ENCODE measurements around the gene PRICKLE3. TPM values are rescaled to one million over a fixed set of nuclear protein-coding genes. Genes with fewer than 3 reads are reported as not detected.
A peak's percentile ranks its signal among the peaks of the same experiment; 100 is the strongest.

The PRICKLE3 gene
- polyA plus RNA-seq, 3 donors = 4.4 to 22.3 (median 5.4) TPM

DNA sequence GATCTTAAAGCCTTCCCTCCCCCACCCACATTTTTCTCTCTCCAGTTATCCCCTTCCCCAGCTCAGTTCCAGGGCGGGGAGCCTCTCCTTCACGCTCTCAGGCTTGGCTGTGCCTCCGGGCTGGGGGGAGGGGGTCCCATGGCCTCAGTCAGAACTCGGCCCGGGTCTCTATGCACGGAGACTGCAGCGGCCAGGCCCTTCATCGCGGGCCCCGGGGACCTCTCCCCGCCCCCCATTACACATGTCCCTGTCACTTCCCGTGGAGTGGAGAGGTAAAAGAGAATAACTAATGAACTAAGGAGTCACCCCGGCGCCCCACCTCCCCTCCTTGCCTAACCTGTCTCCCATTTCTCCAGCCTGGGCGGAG lies 838 bp upstream of the PRICKLE3 start:
- no peak for DNase-seq
- H3K79me2 ChIP-seq (ENCODE audit: insufficient read depth, low read length) = peaks cover 13% of the 10 kb centered on the region
- peaks cover 0 to 10% (median 0%) of the 10 kb centered on the region in 3 donors for H3K27me3 Mint-ChIP-seq (ENCODE audit: low read depth in 3 of 3)
- H2AFZ ChIP-seq (ENCODE audit: insufficient read depth, low read depth, low read length, poor library complexity, severe bottlenecking) = no peak overlapping the region
- no peak overlapping the region for H3K27ac ChIP-seq (ENCODE audit: low read depth in 1 of 2, low read length in 2 of 2)
- intact Hi-C loops (cut with micrococcal nuclease) = no loop called here
- peaks cover 6 to 17% of the 10 kb centered on the region in 2 donors for H3K36me3 ChIP-seq (replicated peaks in 1 of 2; ENCODE audit: control insufficient read depth in 1 of 2, insufficient read depth in 2 of 2, low read length in 2 of 2)
- H3K4me1 Mint-ChIP-seq = peaks cover 52% of the 10 kb centered on the region
- no CpG with 5 or more reads among the region's 15 CpGs for WGBS (ENCODE audit: insufficient coverage)
- H3K36me3 Mint-ChIP-seq = peaks cover 12 to 18% of the 10 kb centered on the region in 2 donors
- TF ChIP-seq, protein P1, sequence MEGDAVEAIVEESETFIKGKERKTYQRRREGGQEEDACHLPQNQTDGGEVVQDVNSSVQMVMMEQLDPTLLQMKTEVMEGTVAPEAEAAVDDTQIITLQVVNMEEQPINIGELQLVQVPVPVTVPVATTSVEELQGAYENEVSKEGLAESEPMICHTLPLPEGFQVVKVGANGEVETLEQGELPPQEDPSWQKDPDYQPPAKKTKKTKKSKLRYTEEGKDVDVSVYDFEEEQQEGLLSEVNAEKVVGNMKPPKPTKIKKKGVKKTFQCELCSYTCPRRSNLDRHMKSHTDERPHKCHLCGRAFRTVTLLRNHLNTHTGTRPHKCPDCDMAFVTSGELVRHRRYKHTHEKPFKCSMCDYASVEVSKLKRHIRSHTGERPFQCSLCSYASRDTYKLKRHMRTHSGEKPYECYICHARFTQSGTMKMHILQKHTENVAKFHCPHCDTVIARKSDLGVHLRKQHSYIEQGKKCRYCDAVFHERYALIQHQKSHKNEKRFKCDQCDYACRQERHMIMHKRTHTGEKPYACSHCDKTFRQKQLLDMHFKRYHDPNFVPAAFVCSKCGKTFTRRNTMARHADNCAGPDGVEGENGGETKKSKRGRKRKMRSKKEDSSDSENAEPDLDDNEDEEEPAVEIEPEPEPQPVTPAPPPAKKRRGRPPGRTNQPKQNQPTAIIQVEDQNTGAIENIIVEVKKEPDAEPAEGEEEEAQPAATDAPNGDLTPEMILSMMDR (IDR thresholded peaks at IDR 0.05) = no peak
- no peak overlapping the region for H3K4me3 ChIP-seq (replicated peaks in 1 of 3; ENCODE audit: low read depth in 2 of 3, low read length in 3 of 3)
- no peak overlapping the region for H3K9ac ChIP-seq (ENCODE audit: insufficient read depth, low read length, poor library complexity, severe bottlenecking)
- H3K4me3 Mint-ChIP-seq = no peak overlapping the region
- H3K4me2 ChIP-seq (replicated peaks; ENCODE audit: extremely low read depth, low read length, poor library complexity, severe bottlenecking) = no peak overlapping the region
- no peaks in the 10 kb centered on the region for H3K27me3 ChIP-seq (ENCODE audit: control insufficient read depth in 2 of 2, insufficient read depth in 2 of 2, low read length in 2 of 2)
- H3K9me3 Mint-ChIP-seq = peaks cover 0 to 19% (median 6%) of the 10 kb centered on the region in 7 donors
- peaks cover 8% of the 10 kb centered on the region for H4K20me1 ChIP-seq (ENCODE audit: insufficient read depth, low read length)
- no peaks in the 10 kb centered on the region for H3K9me3 ChIP-seq (replicated peaks in 1 of 2; ENCODE audit: control insufficient read depth in 1 of 2, insufficient read depth in 1 of 2, low read length in 2 of 2)
- H3K4me1 ChIP-seq (ENCODE audit: control insufficient read depth in 1 of 2, insufficient read depth in 2 of 2, low read length in 2 of 2) = peaks cover 25 to 54% of the 10 kb centered on the region in 2 donors
- H3K27ac Mint-ChIP-seq = peak overlapping the region in 1 of 7 donors; percentile 37

DNA sequence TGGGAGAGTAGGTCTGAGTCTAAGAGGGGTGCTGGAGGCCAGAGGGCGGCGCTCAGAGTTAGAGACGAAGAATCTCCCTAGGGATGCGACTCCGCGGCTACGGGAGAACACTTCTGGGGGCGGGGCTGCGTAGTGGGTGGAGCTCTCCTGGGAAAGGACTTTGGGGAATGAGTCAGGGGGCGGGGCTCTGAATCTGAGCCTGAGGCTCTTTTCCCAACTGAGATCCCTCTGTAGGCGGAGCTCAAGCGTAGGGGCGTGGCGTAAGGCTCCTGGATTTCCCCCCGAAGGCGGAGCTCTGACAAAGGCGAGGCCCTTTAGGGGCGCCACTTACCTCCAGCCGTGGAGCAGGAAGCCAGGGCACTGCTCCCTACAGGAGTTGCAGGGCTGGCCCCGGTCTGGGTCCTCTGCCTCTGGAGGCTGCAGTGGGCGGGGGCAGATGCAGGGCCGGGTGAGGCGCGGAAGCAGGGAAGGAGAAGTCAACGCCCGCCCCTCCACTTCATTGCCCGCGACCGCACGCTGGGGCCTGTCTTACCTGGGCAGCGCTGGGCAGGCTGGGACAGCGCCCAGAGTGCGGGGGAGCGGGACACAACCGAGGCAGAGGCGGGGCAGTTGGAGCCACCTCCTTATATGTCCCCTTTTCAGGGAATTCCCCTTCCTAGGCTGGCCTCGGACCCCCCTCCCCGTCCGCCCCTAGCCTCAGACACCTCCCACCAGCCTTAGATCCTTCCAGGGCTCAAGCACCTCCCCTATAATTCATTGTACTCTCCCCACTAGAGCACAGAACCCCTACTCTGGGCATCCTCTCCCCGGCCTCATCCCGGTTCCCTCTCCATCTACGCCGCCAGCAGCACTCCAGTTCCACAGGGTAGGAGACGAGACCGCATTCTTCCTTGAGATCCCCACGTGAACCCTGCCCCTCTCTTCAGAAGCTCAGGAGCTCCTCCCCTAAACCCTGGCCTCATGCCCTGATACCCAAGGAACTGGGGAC lies 1.6 kb downstream of the PRICKLE3 start:
- intact Hi-C loops (cut with micrococcal nuclease) = no loop called here
- H3K27ac Mint-ChIP-seq = peak overlapping the region; percentile 38 to 91 (median 81)
- peaks cover 0 to 12% (median 0%) of the 10 kb centered on the region in 3 donors for H3K27me3 Mint-ChIP-seq (ENCODE audit: low read depth in 3 of 3)
- H3K4me3 Mint-ChIP-seq = peak overlapping the region; percentile 76 to 88
- H3K9me3 ChIP-seq (replicated peaks in 1 of 2; ENCODE audit: control insufficient read depth in 1 of 2, insufficient read depth in 1 of 2, low read length in 2 of 2) = no peaks in the 10 kb centered on the region
- TF ChIP-seq, protein P1 (IDR thresholded peaks at IDR 0.05) = no peak
- peaks cover 39% of the 10 kb centered on the region for H3K4me1 Mint-ChIP-seq
- peaks cover 13% of the 10 kb centered on the region for H3K79me2 ChIP-seq (ENCODE audit: insufficient read depth, low read length)
- peaks cover 8% of the 10 kb centered on the region for H4K20me1 ChIP-seq (ENCODE audit: insufficient read depth, low read length)
- H3K4me2 ChIP-seq (replicated peaks; ENCODE audit: extremely low read depth, low read length, poor library complexity, severe bottlenecking) = peak overlapping the region; percentile 82
- peak overlapping the region; percentile 33 for H2AFZ ChIP-seq (ENCODE audit: insufficient read depth, low read depth, low read length, poor library complexity, severe bottlenecking)
- no peaks in the 10 kb centered on the region for H3K27me3 ChIP-seq (ENCODE audit: control insufficient read depth in 2 of 2, insufficient read depth in 2 of 2, low read length in 2 of 2)
- H3K36me3 Mint-ChIP-seq = peaks cover 25 to 29% of the 10 kb centered on the region in 2 donors
- peaks cover 0 to 19% (median 0%) of the 10 kb centered on the region in 7 donors for H3K9me3 Mint-ChIP-seq
- WGBS (ENCODE audit: insufficient coverage) = 5% methylated on average over 19 of the region's 46 CpGs
- H3K4me1 ChIP-seq (ENCODE audit: control insufficient read depth in 1 of 2, insufficient read depth in 2 of 2, low read length in 2 of 2) = peaks cover 25 to 43% of the 10 kb centered on the region in 2 donors
- peak overlapping the region; percentile 20 to 79 (median 69) for H3K4me3 ChIP-seq (replicated peaks in 1 of 3; ENCODE audit: low read depth in 2 of 3, low read length in 3 of 3)
- peak; percentile 22 to 47 (median 31) for DNase-seq
- H3K36me3 ChIP-seq (replicated peaks in 1 of 2; ENCODE audit: control insufficient read depth in 1 of 2, insufficient read depth in 2 of 2, low read length in 2 of 2) = peaks cover 18 to 30% of the 10 kb centered on the region in 2 donors
- peak overlapping the region; percentile 36 for H3K9ac ChIP-seq (ENCODE audit: insufficient read depth, low read length, poor library complexity, severe bottlenecking)
- H3K27ac ChIP-seq (ENCODE audit: low read depth in 1 of 2, low read length in 2 of 2) = peak overlapping the region; percentile 6 to 30
